K562 (cell line): ENCODE measurements around the gene APOL4. TPM values are rescaled to one million over a fixed set of nuclear protein-coding genes. Genes with fewer than 3 reads are reported as not detected.

ENCODE experiments used
- ATAC-seq: fragments of 200-7000 bp; cut with Tn5 transposase; 3 replicates; pipeline ENCODE4 v1.9.1; 2020; ENCODE audit warnings: moderate library complexity
- BruUV-seq: library from RNA; stranded (reverse); fragments of 400-500 nt; replicated peaks from 2 replicates; lab custom pipeline; 2021; lab: Mats Ljungman, UMichigan
- CTCF ChIA-PET: fragments of 300-600 bp; formaldehyde crosslinking; extraction: SDS; loops from one replicate; lab custom pipeline; 2021; ENCODE audit warnings: low intra/inter-chr PET ratio; lab: Yijun Ruan, JAX
- POLR2A ChIA-PET: fragments of 300-600, 350-650 bp; sonication (Branson Sonifier 250); formaldehyde crosslinking; extraction: SDS; loops from one replicate; lab custom pipeline; 2021; ENCODE audit warnings: antibody characterized with exemption, inconsistent platforms; lab: Yijun Ruan, JAX
- DNase-seq, 4 experiments: peaks; one replicate each; pipeline versions ENCODE4 v3.0.0 to v3.0.0-alpha.2; 2011 to 2018; ENCODE audit warnings: low spot score in 3 of 4, mixed read lengths in 3 of 4; ENCODE audit errors: extremely low read depth in 1 of 4
- FAIRE-seq: peaks from 2 replicates; lab custom pipeline; 2011; peaks lifted over from hg19 to GRCh38; lab: Jason Lieb, UNC
- H2AFZ ChIP-seq: 2 replicates; pipeline ENCODE4 v1.6.0; 2011; ENCODE audit warnings: low read depth, low read length, control low read depth, inconsistent platforms
- H3K27ac ChIP-seq: fragments of 200-600 bp; 3 replicates; pipeline ENCODE4 v1.8.0; 2011; ENCODE audit warnings: low read depth, mild to moderate bottlenecking, control low read depth, inconsistent platforms, low read length, moderate library complexity, mixed read lengths; ENCODE audit errors: extremely low read depth
- H3K27me3 ChIP-seq, 2 experiments: fragments of 300-600 bp in 1 of 2; 2 replicates in 1 of 2; 3 replicates in 1 of 2; pipeline versions ENCODE4 v1.6.0 to v1.8.0; 2011; ENCODE audit warnings: inconsistent platforms in 2 of 2, low read length in 2 of 2, mild to moderate bottlenecking in 1 of 2, mixed read lengths in 1 of 2, moderate library complexity in 1 of 2; ENCODE audit not compliant: control insufficient read depth in 2 of 2, insufficient read depth in 2 of 2
- H3K36me3 ChIP-seq: fragments of 300-600 bp; 3 replicates; pipeline ENCODE4 v1.8.0; 2011; ENCODE audit warnings: mild to moderate bottlenecking, low read length, inconsistent platforms; ENCODE audit not compliant: control insufficient read depth, insufficient read depth
- H3K4me1 ChIP-seq, 2 experiments: fragments of 200-600 bp in 1 of 2; replicated peaks in 1 of 2; 2 replicates in 1 of 2; 3 replicates in 1 of 2; pipeline versions ENCODE4 v1.5.1 to v1.8.0; 2011; ENCODE audit warnings: inconsistent platforms in 2 of 2, low read length in 2 of 2, mild to moderate bottlenecking in 1 of 2, mixed read lengths in 1 of 2, moderate library complexity in 1 of 2; ENCODE audit not compliant: control insufficient read depth in 2 of 2, insufficient read depth in 2 of 2
- H3K4me2 ChIP-seq: 2 replicates; pipeline ENCODE4 v1.6.1; 2011; ENCODE audit warnings: low read length, control low read depth, inconsistent platforms, mixed read lengths; ENCODE audit not compliant: insufficient read depth
- H3K4me3 ChIP-seq: fragments of 200-600 bp; sonication (generic), shearing (Covaris generic); 2 replicates; pipeline ENCODE4 v1.5.1; 2016; ENCODE audit warnings: control low read depth, inconsistent platforms
- H3K79me2 ChIP-seq: fragments of 200-600 bp; 3 replicates; pipeline ENCODE4 v1.8.0; 2011; ENCODE audit warnings: low read length, inconsistent platforms; ENCODE audit not compliant: control insufficient read depth, insufficient read depth
- H3K9ac ChIP-seq, 2 experiments: 2 replicates each; pipeline versions ENCODE4 v1.6.0 to v1.6.1; 2011; ENCODE audit warnings: low read depth in 2 of 2, low read length in 2 of 2, control low read depth in 1 of 2, inconsistent platforms in 1 of 2, mild to moderate bottlenecking in 1 of 2, mixed read lengths in 1 of 2; ENCODE audit not compliant: insufficient read depth in 1 of 2
- H3K9me1 ChIP-seq: one replicate; pipeline ENCODE4 v1.6.0; 2011; ENCODE audit warnings: inconsistent platforms, mild to moderate bottlenecking, low read length, moderate library complexity; ENCODE audit not compliant: control insufficient read depth, insufficient read depth
- H3K9me3 ChIP-seq: replicated peaks from 2 replicates; pipeline ENCODE4 v1.5.1; 2011; ENCODE audit warnings: low read depth, low read length, inconsistent platforms; ENCODE audit not compliant: control insufficient read depth, insufficient read depth
- H4K20me1 ChIP-seq: replicated peaks from 2 replicates; pipeline ENCODE4 v1.6.1; 2011; ENCODE audit warnings: low read length, inconsistent platforms, mixed read lengths; ENCODE audit not compliant: control insufficient read depth, insufficient read depth
- HNRNPLL ChIP-seq: fragments of 200-400 bp; formaldehyde crosslinking; IDR thresholded peaks from 2 replicates; pipeline ENCODE4 v1.6.1; 2017; ENCODE audit warnings: low read length, low read depth, mild to moderate bottlenecking; ENCODE audit not compliant: poor library complexity, severe bottlenecking
- KLF13 ChIP-seq: fragments of 450-650 bp; IDR thresholded peaks from 2 replicates; pipeline ENCODE4 v1.6.1; 2016; ENCODE audit warnings: missing genetic modification characterization, low read depth, mild to moderate bottlenecking, missing compliant biosample characterization, moderate library complexity, borderline replicate concordance
- MXI1 ChIP-seq: IDR thresholded peaks from 2 replicates; pipeline ENCODE4 v1.6.1; 2011; ENCODE audit warnings: low read depth, mild to moderate bottlenecking, improper control_type of control experiment, low read length
- MYBL2 ChIP-seq, 2 experiments: fragments of 450-650 bp in 1 of 2; sonication (generic) in 1 of 2; formaldehyde crosslinking in 1 of 2; IDR thresholded peaks; 2 replicates each; pipeline versions ENCODE4 v1.6.1 to v1.8.1; 2017 to 2022; ENCODE audit warnings: borderline replicate concordance in 1 of 2, inconsistent platforms in 1 of 2, low read depth in 1 of 2, mild to moderate bottlenecking in 1 of 2, missing genetic modification reagents in 1 of 2, moderate library complexity in 1 of 2
- NFE2L1 ChIP-seq: fragments of 450-650 bp; IDR thresholded peaks from 2 replicates; pipeline ENCODE4 v1.6.1; 2016; ENCODE audit warnings: missing genetic modification characterization, low read depth, mild to moderate bottlenecking, missing compliant biosample characterization, moderate library complexity, borderline replicate concordance
- RNF2 ChIP-seq: sonication (generic); IDR thresholded peaks from 2 replicates; pipeline ENCODE4 v1.6.1; 2016
- ZNF212 ChIP-seq: fragments of 450-650 bp; formaldehyde crosslinking; IDR thresholded peaks from 2 replicates; pipeline ENCODE4 v1.4.0; 2020; ENCODE audit warnings: mild to moderate bottlenecking
- ZNF232 ChIP-seq: sonication (generic); formaldehyde crosslinking; IDR thresholded peaks from 2 replicates; pipeline ENCODE4 v1.8.0; 2022; ENCODE audit warnings: mild to moderate bottlenecking, missing genetic modification reagents
- ZNF316 ChIP-seq: fragments of 450-650 bp; IDR thresholded peaks from 2 replicates; pipeline ENCODE4 v1.6.1; 2016
- ZNF79 ChIP-seq: fragments of 250-450 bp; sonication (Bioruptor Pico); IDR thresholded peaks from 2 replicates; pipeline ENCODE4 v1.4.0; 2020; ENCODE audit warnings: low read depth, mild to moderate bottlenecking, moderate library complexity
- in situ Hi-C: fragments of 300-500 bp; cut with MboI; formaldehyde crosslinking; loops from 4 replicates; pipeline ENCODE4 v1.15.0; 2018; ENCODE audit warnings: inconsistent platforms, mixed read lengths
- intact Hi-C: fragments of 100-400 bp; cut with micrococcal nuclease; formaldehyde crosslinking; loops from 2 replicates; pipeline ENCODE4 v1.14.2; 2022
- polyA plus RNA-seq, 8 experiments: library from polyadenylated mRNA; depleted of rRNA in 4 of 8; stranded (reverse) in 5 of 8; unstranded in 3 of 8; fragments of >200 nt; fragmentation: Nextera tagmentation in 2 of 8; fragmentation: Illumina TruSeq in 1 of 8; extraction: Ambion mirVana in 2 of 8; extraction: Trizol in 1 of 8; gene quantifications; 2 replicates each; pipeline versions ENCODE4 v1.2.1 to v1.2.3, GENCODE V29; 2011 to 2014; ENCODE audit warnings: inconsistent platforms in 1 of 8, missing spikeins in 1 of 8
- total RNA-seq, 7 experiments: library from RNA; depleted of rRNA in 6 of 7; stranded (reverse); fragments of >200 nt in 6 of 7; fragmentation: Illumina TruSeq in 2 of 7; extraction: Trizol in 2 of 7; gene quantifications; 2 replicates each; pipeline versions ENCODE4 v1.2.1 to v1.2.3, GENCODE V29; 2011 to 2021; ENCODE audit warnings: low replicate concordance in 1 of 7
- TF ChIP-seq, protein P1 (sequence below): sonication (generic); formaldehyde crosslinking; IDR thresholded peaks from 2 replicates; pipeline ENCODE4 v1.8.0; 2022; ENCODE audit warnings: mild to moderate bottlenecking, missing genetic modification reagents
- TF ChIP-seq, protein P2 (sequence below): fragments of 450-650 bp; IDR thresholded peaks from 2 replicates; pipeline ENCODE4 v1.7.1; 2018; ENCODE audit warnings: mild to moderate bottlenecking, low read depth; ENCODE audit not compliant: partially characterized antibody
- TF ChIP-seq, protein P3 (sequence below), 2 experiments: fragments of 450-650 bp; IDR thresholded peaks; 2 replicates each; pipeline ENCODE4 v1.6.1; 2018; ENCODE audit warnings: mild to moderate bottlenecking in 2 of 2, low read depth in 1 of 2; ENCODE audit not compliant: partially characterized antibody in 2 of 2

APOL4 gene
- total and polyA plus RNA-seq, 9 of the 15 experiments (the other 6 are each of a cell fraction or from before 2014, with no cell fraction given): 6.5 to 15.0 (median 9.8) TPM

- FAIRE-seq (no peak), DNase-seq (no peak), ATAC-seq (no peak)
- in situ Hi-C loops (no loop called here), intact Hi-C loops (no loop called here)
- no peaks in the 10 kb centered on the region for H3K79me2 ChIP-seq
- no peak overlapping the region for H3K9ac ChIP-seq
- no peak overlapping the region for H3K4me3 ChIP-seq
- H3K4me2 ChIP-seq: no peak overlapping the region
- peaks cover 0 to 5% of the 10 kb centered on the region in 2 experiments; a peak in 2 of 5 replicates for H3K4me1 ChIP-seq
- no peaks in the 10 kb centered on the region for H3K9me1 ChIP-seq
- no peaks in the 10 kb centered on the region for H4K20me1 ChIP-seq
- no peak overlapping the region for H3K27ac ChIP-seq
- H2AFZ ChIP-seq: no peak overlapping the region
- no peaks in the 10 kb centered on the region for H3K36me3 ChIP-seq
- no TSS peak for BruUV-seq
- peaks cover 2% of the 10 kb centered on the region; the same call in 1 of the 2 replicates for H3K9me3 ChIP-seq
- no peaks in the 10 kb centered on the region for H3K27me3 ChIP-seq
- CTCF ChIA-PET: no interaction called here
- POLR2A ChIA-PET: no interaction called here
- TF ChIP-seq RNF2 (no peak), MYBL2 (IDR thresholded peaks at IDR 0.05; ENCODE audit: low read depth) (no peak), MYBL2 (CRISPR knock-in tag; IDR thresholded peaks at IDR 0.05; ENCODE audit: borderline replicate concordance) (no peak), HNRNPLL (no peak), ZNF316 (no peak), NFE2L1 (tag) (no peak), ZNF79 (no peak), ZNF212 (CRISPR knock-in tag) (no peak), KLF13 (tag) (no peak), ZNF232 (no peak), MXI1 (no peak)
- TF ChIP-seq, protein P1, sequence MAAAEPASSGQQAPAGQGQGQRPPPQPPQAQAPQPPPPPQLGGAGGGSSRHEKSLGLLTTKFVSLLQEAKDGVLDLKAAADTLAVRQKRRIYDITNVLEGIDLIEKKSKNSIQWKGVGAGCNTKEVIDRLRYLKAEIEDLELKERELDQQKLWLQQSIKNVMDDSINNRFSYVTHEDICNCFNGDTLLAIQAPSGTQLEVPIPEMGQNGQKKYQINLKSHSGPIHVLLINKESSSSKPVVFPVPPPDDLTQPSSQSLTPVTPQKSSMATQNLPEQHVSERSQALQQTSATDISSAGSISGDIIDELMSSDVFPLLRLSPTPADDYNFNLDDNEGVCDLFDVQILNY: no peak
- TF ChIP-seq, protein P2, sequence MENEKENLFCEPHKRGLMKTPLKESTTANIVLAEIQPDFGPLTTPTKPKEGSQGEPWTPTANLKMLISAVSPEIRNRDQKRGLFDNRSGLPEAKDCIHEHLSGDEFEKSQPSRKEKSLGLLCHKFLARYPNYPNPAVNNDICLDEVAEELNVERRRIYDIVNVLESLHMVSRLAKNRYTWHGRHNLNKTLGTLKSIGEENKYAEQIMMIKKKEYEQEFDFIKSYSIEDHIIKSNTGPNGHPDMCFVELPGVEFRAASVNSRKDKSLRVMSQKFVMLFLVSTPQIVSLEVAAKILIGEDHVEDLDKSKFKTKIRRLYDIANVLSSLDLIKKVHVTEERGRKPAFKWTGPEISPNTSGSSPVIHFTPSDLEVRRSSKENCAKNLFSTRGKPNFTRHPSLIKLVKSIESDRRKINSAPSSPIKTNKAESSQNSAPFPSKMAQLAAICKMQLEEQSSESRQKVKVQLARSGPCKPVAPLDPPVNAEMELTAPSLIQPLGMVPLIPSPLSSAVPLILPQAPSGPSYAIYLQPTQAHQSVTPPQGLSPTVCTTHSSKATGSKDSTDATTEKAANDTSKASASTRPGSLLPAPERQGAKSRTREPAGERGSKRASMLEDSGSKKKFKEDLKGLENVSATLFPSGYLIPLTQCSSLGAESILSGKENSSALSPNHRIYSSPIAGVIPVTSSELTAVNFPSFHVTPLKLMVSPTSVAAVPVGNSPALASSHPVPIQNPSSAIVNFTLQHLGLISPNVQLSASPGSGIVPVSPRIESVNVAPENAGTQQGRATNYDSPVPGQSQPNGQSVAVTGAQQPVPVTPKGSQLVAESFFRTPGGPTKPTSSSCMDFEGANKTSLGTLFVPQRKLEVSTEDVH: no peak
- TF ChIP-seq, protein P3, sequence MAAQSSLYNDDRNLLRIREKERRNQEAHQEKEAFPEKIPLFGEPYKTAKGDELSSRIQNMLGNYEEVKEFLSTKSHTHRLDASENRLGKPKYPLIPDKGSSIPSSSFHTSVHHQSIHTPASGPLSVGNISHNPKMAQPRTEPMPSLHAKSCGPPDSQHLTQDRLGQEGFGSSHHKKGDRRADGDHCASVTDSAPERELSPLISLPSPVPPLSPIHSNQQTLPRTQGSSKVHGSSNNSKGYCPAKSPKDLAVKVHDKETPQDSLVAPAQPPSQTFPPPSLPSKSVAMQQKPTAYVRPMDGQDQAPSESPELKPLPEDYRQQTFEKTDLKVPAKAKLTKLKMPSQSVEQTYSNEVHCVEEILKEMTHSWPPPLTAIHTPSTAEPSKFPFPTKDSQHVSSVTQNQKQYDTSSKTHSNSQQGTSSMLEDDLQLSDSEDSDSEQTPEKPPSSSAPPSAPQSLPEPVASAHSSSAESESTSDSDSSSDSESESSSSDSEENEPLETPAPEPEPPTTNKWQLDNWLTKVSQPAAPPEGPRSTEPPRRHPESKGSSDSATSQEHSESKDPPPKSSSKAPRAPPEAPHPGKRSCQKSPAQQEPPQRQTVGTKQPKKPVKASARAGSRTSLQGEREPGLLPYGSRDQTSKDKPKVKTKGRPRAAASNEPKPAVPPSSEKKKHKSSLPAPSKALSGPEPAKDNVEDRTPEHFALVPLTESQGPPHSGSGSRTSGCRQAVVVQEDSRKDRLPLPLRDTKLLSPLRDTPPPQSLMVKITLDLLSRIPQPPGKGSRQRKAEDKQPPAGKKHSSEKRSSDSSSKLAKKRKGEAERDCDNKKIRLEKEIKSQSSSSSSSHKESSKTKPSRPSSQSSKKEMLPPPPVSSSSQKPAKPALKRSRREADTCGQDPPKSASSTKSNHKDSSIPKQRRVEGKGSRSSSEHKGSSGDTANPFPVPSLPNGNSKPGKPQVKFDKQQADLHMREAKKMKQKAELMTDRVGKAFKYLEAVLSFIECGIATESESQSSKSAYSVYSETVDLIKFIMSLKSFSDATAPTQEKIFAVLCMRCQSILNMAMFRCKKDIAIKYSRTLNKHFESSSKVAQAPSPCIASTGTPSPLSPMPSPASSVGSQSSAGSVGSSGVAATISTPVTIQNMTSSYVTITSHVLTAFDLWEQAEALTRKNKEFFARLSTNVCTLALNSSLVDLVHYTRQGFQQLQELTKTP (IDR thresholded peaks at IDR 0.05; ENCODE audit: low read depth in 1 of 2, partially characterized antibody in 2 of 2): no peak
These were observed 11.3 kb upstream of the APOL4 start for GRCh38 chr22:36212901-36213300.
